DND-41 (cell line): Measurements from ENCODE around the gene OSBP2.

Experiments
- ATAC-seq: fragments of 200-7000 bp; cut with Tn5 transposase; 3 replicates; pipeline ENCODE4 v1.9.1; 2021; ENCODE audit warnings: low read depth; ENCODE audit not compliant: insufficient read depth
- DNase-seq: peaks from one replicate; pipeline ENCODE4 v3.0.0-alpha.2; 2020
- H2AFZ ChIP-seq: 2 replicates; pipeline ENCODE4 v1.6.0; 2012; ENCODE audit warnings: low read depth, low read length
- H3K27ac ChIP-seq: 2 replicates; pipeline ENCODE4 v1.5.1; 2012; ENCODE audit warnings: low read length, inconsistent platforms
- H3K27me3 ChIP-seq: fragments of 200-600 bp; sonication (generic); 2 replicates; pipeline ENCODE4 v1.6.0; 2012; ENCODE audit warnings: low read length, mild to moderate bottlenecking, inconsistent platforms; ENCODE audit not compliant: insufficient read depth, poor library complexity
- H3K36me3 ChIP-seq: 2 replicates; pipeline ENCODE4 v1.5.1; 2012; ENCODE audit warnings: low read length, inconsistent platforms; ENCODE audit not compliant: insufficient read depth
- H3K4me1 ChIP-seq: 2 replicates; pipeline ENCODE4 v1.5.1; 2012; ENCODE audit warnings: mild to moderate bottlenecking, low read length; ENCODE audit not compliant: insufficient read depth
- H3K4me2 ChIP-seq: 2 replicates; pipeline ENCODE4 v1.6.0; 2012; ENCODE audit warnings: mild to moderate bottlenecking, moderate library complexity, low read length, inconsistent platforms; ENCODE audit not compliant: insufficient read depth
- H3K4me3 ChIP-seq, 2 experiments: fragments of 200-600 bp in 1 of 2; shearing (Covaris generic) in 1 of 2; 2 replicates each; pipeline ENCODE4 v1.5.1; 2012 to 2016; ENCODE audit warnings: inconsistent platforms in 2 of 2, low read length in 2 of 2, mild to moderate bottlenecking in 2 of 2, low read depth in 1 of 2, moderate library complexity in 1 of 2
- H3K79me2 ChIP-seq: 2 replicates; pipeline ENCODE4 v1.6.0; 2012; ENCODE audit warnings: low read length, inconsistent platforms; ENCODE audit not compliant: insufficient read depth
- H3K9ac ChIP-seq: 2 replicates; pipeline ENCODE4 v1.6.0; 2012; ENCODE audit warnings: low read depth, mild to moderate bottlenecking, inconsistent platforms, low read length, moderate library complexity
- H3K9me3 ChIP-seq: 2 replicates; pipeline ENCODE4 v1.5.1; 2012; ENCODE audit warnings: low read length, moderate library complexity, mild to moderate bottlenecking, inconsistent platforms; ENCODE audit not compliant: insufficient read depth, severe bottlenecking
- H4K20me1 ChIP-seq: 2 replicates; pipeline ENCODE4 v1.6.0; 2012; ENCODE audit warnings: low read length; ENCODE audit not compliant: insufficient read depth
- EZH2 ChIP-seq: IDR thresholded peaks from 3 replicates; pipeline ENCODE4 v1.6.1; 2012; ENCODE audit warnings: borderline replicate concordance, low read depth, mild to moderate bottlenecking, moderate library complexity, low read length, inconsistent platforms; ENCODE audit not compliant: severe bottlenecking
- TF ChIP-seq, protein P1 (sequence below): IDR thresholded peaks from 2 replicates; pipeline ENCODE4 v1.5.1; 2012; ENCODE audit warnings: borderline replicate concordance, low read length, moderate library complexity, mild to moderate bottlenecking; ENCODE audit not compliant: poor library complexity, severe bottlenecking; ENCODE audit errors: extremely low read depth

OSBP2 gene

DNA sequence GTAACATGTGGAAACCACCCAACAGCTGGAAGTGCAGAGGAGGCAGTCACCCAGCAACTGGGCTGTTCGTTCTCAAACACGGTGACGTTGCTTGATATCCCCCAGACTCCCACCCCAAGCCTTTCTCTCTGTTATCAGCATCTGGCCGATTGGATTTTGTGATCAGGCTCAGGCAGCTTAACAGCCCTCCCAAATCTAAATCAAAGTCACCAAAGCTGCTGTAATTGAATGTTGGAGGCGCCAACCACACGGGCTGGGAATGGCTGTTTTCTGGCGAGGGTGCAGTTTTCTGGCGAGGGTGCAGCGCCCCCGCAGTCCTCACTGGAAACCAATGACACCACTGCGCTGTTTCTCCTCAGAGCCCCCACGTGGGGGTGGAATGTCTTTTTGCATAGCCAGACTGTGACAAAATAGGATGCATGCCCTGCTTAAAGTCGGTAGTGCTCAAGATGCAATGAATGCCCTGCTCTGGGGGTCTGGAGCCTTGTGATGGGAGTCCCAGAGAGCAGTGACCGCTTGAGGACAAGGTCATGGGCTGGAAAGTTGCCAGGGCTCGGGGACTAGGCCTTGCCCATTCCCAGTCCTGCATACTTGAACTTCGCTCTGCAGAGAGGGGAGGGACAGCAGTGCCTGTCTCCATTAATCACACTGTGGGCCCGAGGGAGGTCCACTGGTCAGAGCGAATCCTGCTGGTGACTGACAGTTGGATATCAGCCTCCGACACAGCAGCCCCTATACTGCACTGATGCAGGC lies 168.6 kb downstream of the OSBP2 start:
- DNase-seq: no peak
- Histone ChIP-seq H3K27me3 (no peaks in the 10 kb centered on the region), H3K4me3 (no peak overlapping the region), H3K4me2 (no peak overlapping the region), H3K36me3 (no peaks in the 10 kb centered on the region), H3K4me1 (no peaks in the 10 kb centered on the region), H3K9ac (no peak overlapping the region), H4K20me1 (no peaks in the 10 kb centered on the region), H3K27ac (no peak overlapping the region), H2AFZ (no peak overlapping the region), H3K79me2 (no peaks in the 10 kb centered on the region), H3K9me3 (no peaks in the 10 kb centered on the region)
- no peak for ATAC-seq
- no peak for TF ChIP-seq EZH2
- TF ChIP-seq, protein P1, sequence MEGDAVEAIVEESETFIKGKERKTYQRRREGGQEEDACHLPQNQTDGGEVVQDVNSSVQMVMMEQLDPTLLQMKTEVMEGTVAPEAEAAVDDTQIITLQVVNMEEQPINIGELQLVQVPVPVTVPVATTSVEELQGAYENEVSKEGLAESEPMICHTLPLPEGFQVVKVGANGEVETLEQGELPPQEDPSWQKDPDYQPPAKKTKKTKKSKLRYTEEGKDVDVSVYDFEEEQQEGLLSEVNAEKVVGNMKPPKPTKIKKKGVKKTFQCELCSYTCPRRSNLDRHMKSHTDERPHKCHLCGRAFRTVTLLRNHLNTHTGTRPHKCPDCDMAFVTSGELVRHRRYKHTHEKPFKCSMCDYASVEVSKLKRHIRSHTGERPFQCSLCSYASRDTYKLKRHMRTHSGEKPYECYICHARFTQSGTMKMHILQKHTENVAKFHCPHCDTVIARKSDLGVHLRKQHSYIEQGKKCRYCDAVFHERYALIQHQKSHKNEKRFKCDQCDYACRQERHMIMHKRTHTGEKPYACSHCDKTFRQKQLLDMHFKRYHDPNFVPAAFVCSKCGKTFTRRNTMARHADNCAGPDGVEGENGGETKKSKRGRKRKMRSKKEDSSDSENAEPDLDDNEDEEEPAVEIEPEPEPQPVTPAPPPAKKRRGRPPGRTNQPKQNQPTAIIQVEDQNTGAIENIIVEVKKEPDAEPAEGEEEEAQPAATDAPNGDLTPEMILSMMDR: no peak

DNA sequence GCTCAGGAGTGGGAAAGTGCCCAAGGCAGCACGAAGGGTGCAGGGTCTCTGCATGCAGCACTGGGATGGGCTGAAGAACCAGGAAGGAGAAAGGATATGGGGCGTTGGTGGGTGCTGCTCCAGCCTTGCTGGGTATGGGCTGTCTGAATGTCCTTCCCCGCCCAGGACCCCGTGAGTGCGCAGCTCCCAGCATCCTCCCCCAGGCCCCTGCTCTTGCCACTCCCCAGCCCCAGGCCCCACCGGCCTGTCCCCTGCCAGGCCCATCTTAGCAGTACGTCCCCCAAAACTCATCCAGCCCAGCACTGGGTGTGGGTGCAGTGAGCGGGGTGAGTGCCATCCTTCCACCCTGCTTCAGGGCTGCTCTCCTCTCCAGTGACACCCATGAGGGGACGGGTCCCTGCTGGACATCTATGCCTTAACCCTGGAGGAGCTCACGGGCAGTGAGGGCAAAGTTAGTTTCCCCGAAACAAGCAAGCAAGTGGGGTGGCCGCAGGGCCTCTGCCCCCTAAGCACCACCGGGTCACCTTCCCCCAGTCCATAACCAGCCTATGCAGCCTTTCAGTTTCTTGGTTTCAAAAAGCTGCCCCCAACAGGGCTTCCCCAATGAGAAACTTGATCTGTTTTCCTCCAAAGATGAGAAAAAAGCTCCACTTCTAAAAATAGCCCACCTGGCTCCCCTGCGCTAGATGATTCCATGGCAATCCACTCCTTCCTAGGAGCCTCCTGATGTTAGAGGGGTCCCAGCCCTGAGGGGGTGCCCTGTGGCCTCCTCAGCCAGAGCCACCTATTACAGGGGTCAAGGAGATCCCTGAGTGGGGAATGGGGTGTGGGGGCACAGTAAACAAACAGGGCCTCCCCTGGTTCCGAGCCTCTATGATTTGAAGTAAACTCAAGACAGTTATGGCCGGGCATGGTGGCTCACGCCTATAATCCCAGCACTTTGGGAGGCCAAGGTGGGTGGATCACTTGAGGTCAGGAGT lies 170.1 kb downstream of the OSBP2 start:
- no peak for DNase-seq
- no peak overlapping the region for H3K4me3 ChIP-seq
- no peaks in the 10 kb centered on the region for H3K4me1 ChIP-seq
- TF ChIP-seq EZH2: no peak
- TF ChIP-seq, protein P1: no peak
- no peaks in the 10 kb centered on the region for H3K27me3 ChIP-seq
- no peaks in the 10 kb centered on the region for H3K36me3 ChIP-seq
- ATAC-seq: no peak
- no peak overlapping the region for H2AFZ ChIP-seq
- no peak overlapping the region for H3K4me2 ChIP-seq
- H4K20me1 ChIP-seq: no peaks in the 10 kb centered on the region
- H3K27ac ChIP-seq: no peak overlapping the region
- no peaks in the 10 kb centered on the region for H3K79me2 ChIP-seq
- no peak overlapping the region for H3K9ac ChIP-seq
- H3K9me3 ChIP-seq: no peaks in the 10 kb centered on the region

DNA sequence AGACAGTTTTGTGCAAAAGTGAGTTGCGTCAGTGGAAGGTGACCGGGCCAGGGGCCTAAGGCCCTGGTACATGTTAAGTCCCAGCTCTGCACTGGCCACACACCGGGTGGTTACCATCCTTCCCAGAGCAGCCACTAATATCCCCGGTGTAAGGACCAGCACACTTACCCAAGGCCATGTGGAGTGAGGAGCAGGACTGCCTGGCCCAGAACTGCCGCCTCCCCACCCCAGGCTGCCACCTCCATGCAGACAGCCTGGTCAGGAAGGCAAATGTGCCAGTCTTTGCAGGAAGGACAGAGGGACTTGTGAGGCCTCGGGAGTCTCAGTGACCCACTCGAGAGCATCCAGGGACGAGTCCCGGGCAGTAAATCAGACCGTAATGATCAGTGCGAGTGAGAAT lies 171.0 kb downstream of the OSBP2 start:
- Histone ChIP-seq H3K4me3 (no peak overlapping the region), H3K27me3 (no peaks in the 10 kb centered on the region), H3K9me3 (no peaks in the 10 kb centered on the region), H3K4me1 (no peaks in the 10 kb centered on the region), H2AFZ (no peak overlapping the region), H3K36me3 (no peaks in the 10 kb centered on the region), H3K9ac (no peak overlapping the region), H4K20me1 (no peaks in the 10 kb centered on the region), H3K79me2 (no peaks in the 10 kb centered on the region), H3K27ac (no peak overlapping the region), H3K4me2 (no peak overlapping the region)
- TF ChIP-seq, protein P1: no peak
- no peak for TF ChIP-seq EZH2
- ATAC-seq: no peak
- DNase-seq: no peak
